ENCODE results near the gene CADPS.

The CADPS gene

GRCh38 chr3:62874711-62875557 lies at the start of gene CADPS:
TSS of gene CADPS (minus strand) at chr3:62875416. CDS start at chr3:62875029, 387 bp downstream.
- no peak within 1 kb of the TSS for H3K27ac ChIP-seq
- no peak for DNase-seq (ENCODE audit: low spot score)
- POLR2A ChIA-PET (ENCODE audit: low non-redundant PET) = no interaction called here
- no peak for TF ChIP-seq CTCF (conservative IDR thresholded peaks at IDR 0.05; ENCODE audit: low read depth)
- CTCF ChIA-PET = interaction anchor here (0.5 kb wide), 1 partner anchor 11 kb away, joined by 3 read pairs; no protein-coding TSS in a partner anchor

GRCh38 chr3:62923066-62923465 lies 47.9 kb upstream of the CADPS start:
- no peak for TF ChIP-seq CTCF (conservative IDR thresholded peaks at IDR 0.05; ENCODE audit: low read depth)
- ChIA-PET POLR2A (ENCODE audit: low non-redundant PET) (no interaction called here), CTCF (no interaction called here)
- no peak overlapping the region for H3K27ac ChIP-seq
- DNase-seq (ENCODE audit: low spot score) = no peak

GRCh38 chr3:62922326-62922725 lies 47.1 kb upstream of the CADPS start:
- ChIA-PET CTCF (no interaction called here), POLR2A (ENCODE audit: low non-redundant PET) (no interaction called here)
- no peak for DNase-seq (ENCODE audit: low spot score)

GRCh38 chr3:62920466-62920784 lies 45.2 kb upstream of the CADPS start:
- POLR2A ChIA-PET (ENCODE audit: low non-redundant PET) = no interaction called here
- no peak for TF ChIP-seq CTCF (conservative IDR thresholded peaks at IDR 0.05; ENCODE audit: low read depth)
- CTCF ChIA-PET = no interaction called here
- no peak overlapping the region for H3K27ac ChIP-seq
- DNase-seq (ENCODE audit: low spot score) = no peak

More at GRCh38 chr3:62922326-62922725, 47.1 kb upstream of the CADPS start:
- no peak for TF ChIP-seq CTCF (conservative IDR thresholded peaks at IDR 0.05; ENCODE audit: low read depth)
- H3K27ac ChIP-seq = no peak overlapping the region

- ChIA-PET POLR2A (ENCODE audit: low non-redundant PET) (no interaction called here), CTCF (no interaction called here)
- TF ChIP-seq CTCF (conservative IDR thresholded peaks at IDR 0.05; ENCODE audit: low read depth) = no peak
- H3K27ac ChIP-seq = no peak overlapping the region
- DNase-seq (ENCODE audit: low spot score) = no peak
These were observed 44.7 kb upstream of the CADPS start for GRCh38 chr3:62919784-62920465.

GRCh38 chr3:62918777-62919176 lies 43.6 kb upstream of the CADPS start:
- CTCF ChIA-PET = no interaction called here
- no peak for TF ChIP-seq CTCF (conservative IDR thresholded peaks at IDR 0.05; ENCODE audit: low read depth)
- H3K27ac ChIP-seq = no peak overlapping the region
- no peak for DNase-seq (ENCODE audit: low spot score)
- POLR2A ChIA-PET (ENCODE audit: low non-redundant PET) = no interaction called here
